Measurements from ENCODE around the gene PKP1.

The PKP1 gene

DNA sequence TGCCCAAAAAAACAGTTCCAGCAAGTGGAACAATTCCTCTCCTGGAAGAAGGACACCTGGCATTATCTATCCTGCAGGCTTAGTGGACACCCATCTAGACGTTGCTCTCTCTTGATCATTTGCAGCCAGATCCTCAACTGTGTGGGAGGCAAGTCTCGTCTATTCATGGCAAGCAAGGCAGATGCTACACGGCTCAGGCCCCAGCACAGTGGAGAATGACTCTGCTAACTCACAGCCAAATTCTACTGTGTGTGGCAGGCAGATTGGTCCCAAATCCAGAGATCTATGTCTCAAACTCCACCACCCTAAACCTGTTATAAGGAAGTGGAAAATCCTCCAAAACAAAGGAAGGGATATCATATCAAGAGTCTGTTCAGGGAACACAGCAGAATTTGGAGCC, 87.2 kb downstream of the PKP1 start:
- DNase-seq (ENCODE audit: low spot score) = no peak

- DNase-seq (ENCODE audit: low spot score) = no peak
Observed at GRCh38 chr1:201371276-201371675, 88.0 kb downstream of the PKP1 start.

- no peak for DNase-seq (ENCODE audit: low spot score)
Observed at GRCh38 chr1:201371792-201372191, 88.5 kb downstream of the PKP1 start.

DNA sequence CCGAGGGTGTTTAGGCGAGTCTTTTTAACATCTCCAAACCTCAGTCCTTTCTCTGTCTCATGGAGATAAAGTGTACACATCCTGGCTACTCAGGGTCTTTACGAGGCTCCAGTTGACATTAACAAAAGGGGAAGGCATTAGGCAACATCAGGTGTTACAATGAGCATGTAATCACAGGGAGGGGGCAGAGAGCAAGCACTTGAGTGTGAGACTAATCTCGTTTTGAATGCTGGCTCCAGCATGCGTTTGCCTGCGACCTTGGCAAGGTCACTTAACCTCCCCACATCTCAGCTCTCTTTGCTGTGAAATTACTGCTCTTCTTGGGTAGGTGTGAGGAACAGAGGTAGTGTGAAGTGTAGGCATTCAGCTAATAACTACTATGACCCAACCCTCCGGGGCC, 91.1 kb downstream of the PKP1 start:
- DNase-seq (ENCODE audit: low spot score) = no peak

DNA sequence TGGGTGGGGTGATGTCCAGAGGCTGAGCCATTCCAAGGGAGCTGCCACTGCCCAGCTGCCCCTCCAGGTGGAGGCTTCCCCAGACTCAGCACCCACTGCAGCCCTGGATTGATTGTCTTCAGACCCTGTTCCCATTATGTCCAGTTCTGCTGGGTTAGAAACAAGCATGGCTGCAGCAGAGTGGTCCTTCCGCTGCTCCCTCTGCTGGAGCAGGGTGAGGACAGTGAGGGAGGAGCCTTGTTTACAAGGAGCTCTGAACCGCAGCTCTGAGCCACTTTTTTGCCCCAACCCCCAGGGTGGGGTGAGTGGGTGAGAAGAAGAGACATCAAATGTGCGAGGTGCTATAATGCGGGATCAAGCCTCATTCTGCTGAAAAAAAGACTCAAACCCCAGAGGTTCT, 91.9 kb downstream of the PKP1 start:
- no peak for DNase-seq (ENCODE audit: low spot score)

- no peak for DNase-seq (ENCODE audit: low spot score)
Observed at GRCh38 chr1:201376107-201376463, 92.8 kb downstream of the PKP1 start.

GRCh38 chr1:201376464-201377374, 93.4 kb downstream of the PKP1 start:
- peak; percentile 14 for DNase-seq (ENCODE audit: low spot score)

- DNase-seq (ENCODE audit: low spot score) = no peak
Observed at GRCh38 chr1:201377611-201378092, 94.3 kb downstream of the PKP1 start, which contains the start of gene TNNT2. TSS of gene TNNT2 (minus strand) at chr1:201377680. CDS start at chr1:201373254, 4,426 bp downstream.

DNA sequence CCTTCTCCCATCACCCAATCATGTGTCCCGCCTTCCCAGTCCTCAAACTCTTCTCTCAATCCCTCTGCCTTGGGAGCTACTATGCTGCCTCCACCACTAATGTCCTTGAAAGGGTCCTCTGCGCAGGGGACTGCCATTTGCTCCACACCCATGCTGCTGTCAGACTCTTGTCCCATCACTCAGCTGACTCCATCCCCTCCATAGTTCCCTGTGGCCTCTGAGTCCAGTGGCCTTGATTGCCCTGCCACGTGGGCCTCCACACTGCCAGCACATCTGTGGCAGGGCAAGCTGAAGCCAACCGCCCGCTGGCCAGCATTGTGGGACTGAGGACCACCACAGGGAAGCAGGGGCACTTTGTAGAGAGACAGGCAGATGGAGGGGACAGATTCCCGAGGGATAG, 95.5 kb downstream of the PKP1 start:
- DNase-seq (ENCODE audit: low spot score) = no peak

GRCh38 chr1:201379733-201380242, 96.5 kb downstream of the PKP1 start:
- no peak for DNase-seq (ENCODE audit: low spot score)

- no peak for DNase-seq (ENCODE audit: low spot score)
Observed at GRCh38 chr1:201381130-201381529, 97.8 kb downstream of the PKP1 start.
